HG02623 (cell line): ENCODE results near the gene CCDC107.

Experiments used
- ATAC-seq: cut with Tn5 transposase; IDR thresholded peaks from one replicate; pipeline ENCODE4 v1.9.1; 2021; ENCODE audit warnings: moderate library complexity; ENCODE audit not compliant: unreplicated experiment

The CCDC107 gene

DNA sequence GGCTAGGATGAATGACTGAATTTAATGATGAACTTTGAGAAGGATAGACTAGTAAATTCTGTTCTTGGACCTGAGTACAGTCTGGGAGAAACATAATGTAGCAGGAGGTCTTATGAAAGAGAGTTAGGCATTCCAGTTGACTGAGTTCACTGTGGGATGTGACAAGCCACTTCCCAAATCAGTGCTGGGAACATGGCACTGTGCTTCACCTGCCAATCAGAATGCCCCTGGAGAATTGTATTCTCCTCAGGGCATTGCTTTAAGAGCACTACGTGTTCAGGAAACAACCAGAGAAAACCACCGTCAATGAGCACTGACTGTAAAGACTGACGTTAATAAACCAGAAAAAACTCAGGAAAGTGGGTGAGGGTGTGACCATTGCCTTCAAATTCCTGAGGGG, 1.2 kb downstream of the CCDC107 start:
- ATAC-seq, result no peak

GRCh38 chr9:35660966-35661415, 2.9 kb downstream of the CCDC107 start:
- no peak for ATAC-seq

- ATAC-seq, result no peak
Measured at GRCh38 chr9:35661756-35662350, 3.8 kb downstream of the CCDC107 start.

DNA sequence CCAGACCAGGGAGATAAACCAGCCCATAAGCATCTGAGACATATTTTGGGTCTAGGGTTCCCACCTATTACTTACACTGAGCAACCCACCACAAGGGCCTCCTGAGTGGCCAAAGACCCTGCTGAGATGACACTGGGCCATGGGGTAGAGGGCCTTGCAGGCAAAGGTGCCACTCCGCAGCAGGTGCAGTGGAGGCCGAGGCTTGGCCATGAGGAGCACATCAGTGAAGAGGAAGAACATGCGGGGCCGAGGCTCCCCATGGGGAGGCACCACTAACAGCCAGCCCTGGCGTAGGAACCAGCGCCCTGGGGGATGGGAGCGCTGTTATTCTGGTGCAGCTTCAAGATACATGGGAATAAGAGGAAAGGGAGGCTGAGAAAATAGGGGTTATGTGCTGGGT, 4.3 kb downstream of the CCDC107 start:
- ATAC-seq, result no peak

DNA sequence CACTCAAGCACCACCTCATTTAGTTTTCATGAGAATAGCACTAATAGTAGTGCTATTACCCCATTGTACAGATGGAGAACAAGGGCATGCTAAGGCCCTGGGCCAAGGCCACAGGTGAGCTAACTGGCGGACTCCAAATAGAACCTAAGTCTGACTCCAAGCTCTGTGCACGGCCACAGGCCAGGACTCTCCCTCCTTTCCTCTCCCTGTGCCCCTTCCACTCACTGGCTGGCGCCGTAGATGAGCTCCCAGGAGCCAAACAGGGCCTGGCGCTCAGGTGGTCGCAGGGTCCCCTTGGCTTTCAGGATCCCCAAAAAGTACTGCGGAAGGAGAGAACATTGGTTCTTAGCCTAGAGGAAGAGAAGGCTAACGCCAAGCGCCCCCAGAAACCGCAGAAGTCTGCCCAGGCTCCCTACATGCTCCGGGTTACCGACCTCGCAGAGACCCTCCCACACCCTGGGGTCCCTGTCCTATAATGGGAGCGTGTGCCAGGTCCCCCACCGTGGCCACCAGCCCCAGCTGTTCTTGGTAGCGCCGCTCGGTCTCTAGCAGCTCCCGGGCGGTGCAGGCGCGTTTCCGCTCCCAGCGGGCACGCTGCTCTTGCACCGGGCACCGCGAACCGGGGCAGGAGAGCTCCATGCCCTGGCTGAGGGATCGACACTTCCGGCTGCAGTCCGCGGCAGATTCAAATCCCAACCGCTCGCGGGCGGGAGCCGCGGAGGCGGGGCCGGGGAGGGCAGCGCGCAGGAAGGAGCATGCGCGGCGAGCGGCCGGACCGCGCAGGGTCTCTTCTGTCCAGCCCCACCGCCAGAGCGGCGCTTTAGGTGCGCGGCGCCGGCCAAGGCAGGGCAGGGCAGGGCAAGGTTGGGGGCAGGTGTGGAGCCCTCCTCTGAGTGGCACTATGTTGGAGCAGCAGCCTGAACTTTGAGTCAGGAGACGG, 6.7 kb downstream of the CCDC107 start, which contains the start of gene ARHGEF39:
Gene ARHGEF39 (minus strand): TSS at position 665 of the 940 bp plus-strand sequence. CDS start 26 bp downstream, at position 639.
- peak; percentile 61 for ATAC-seq

GRCh38 chr9:35665471-35665818, 7.4 kb downstream of the CCDC107 start:
- no peak for ATAC-seq

- ATAC-seq, result no peak
Measured at GRCh38 chr9:35666045-35666444, 8.0 kb downstream of the CCDC107 start.

DNA sequence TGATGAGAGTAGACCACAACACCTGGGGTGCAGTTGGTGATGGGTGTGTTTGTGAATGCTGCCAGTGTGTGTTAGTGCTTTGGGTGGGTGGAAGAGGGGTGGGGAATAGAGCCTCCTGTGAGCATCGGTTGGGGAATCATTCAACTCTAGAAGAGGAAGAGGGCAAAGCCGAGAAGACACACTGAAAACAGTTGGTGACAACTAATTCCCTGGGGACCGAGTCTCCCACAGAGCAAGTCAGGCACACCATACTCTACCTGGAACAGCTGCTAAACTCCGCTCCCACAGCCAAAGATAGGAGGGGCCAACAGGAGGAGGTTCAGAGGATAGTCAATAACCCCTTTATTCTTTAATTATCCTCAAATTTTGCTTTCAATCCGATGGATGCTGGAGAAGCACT, 8.5 kb downstream of the CCDC107 start:
- no peak for ATAC-seq

DNA sequence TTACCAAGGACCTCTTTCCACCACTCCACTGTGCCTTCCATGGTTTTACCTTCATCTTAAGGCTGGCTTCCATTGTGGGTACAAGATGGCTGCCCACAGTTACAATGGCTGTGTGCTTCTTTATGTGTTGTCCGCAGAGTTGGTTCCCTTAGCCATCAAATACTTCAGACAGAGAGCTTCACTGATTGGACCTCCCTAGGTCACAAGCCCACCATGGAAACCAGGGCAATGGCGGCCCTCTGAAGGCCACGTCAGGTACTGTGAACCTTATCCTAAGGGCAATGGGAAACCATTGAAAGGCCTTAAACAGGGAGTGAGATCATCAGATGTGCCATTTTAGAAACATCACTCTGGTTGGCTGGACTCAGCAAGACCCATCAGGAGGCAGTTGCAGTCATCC, 9.8 kb downstream of the CCDC107 start:
- ATAC-seq, result no peak

GRCh38 chr9:35669331-35670145, 11.4 kb downstream of the CCDC107 start:
- ATAC-seq, result no peak

DNA sequence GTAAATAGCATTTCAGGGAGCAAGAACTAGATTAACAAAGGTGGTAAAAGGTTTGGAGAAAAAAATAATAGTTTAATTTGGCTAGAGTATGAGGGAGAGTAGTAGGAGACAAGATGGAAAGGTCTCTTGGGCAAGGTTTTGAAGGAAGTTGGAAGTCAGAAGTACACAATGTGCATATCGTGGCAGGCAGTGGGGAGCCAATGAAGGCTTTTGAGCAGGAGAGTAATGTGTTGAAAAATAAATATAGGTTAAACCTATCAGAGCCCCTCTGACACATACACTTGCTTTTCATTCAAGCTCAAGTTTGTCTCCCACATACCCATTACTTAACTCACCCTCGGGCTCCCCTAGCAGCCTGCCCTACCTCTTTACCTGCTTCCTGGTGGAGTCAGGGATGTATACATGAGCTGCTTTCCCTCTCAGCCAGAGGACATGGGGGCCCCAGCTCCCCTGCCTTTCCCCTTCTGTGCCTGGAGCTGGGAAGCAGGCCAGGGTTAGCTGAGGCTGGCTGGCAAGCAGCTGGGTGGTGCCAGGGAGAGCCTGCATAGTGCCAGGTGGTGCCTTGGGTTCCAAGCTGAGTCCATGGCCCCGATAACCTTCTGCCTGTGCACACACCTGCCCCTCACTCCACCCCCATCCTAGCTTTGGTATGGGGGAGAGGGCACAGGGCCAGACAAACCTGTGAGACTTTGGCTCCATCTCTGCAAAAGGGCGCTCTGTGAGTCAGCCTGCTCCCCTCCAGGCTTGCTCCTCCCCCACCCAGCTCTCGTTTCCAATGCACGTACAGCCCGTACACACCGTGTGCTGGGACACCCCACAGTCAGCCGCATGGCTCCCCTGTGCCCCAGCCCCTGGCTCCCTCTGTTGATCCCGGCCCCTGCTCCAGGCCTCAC, 15.3 kb downstream of the CCDC107 start, which contains the start of gene CA9:
Gene CA9 (plus strand): TSS at position 797 of the 893 bp plus-strand sequence. CDS start 32 bp downstream, at position 829.
- ATAC-seq, result no peak

GRCh38 chr9:35674025-35674361, 15.9 kb downstream of the CCDC107 start:
- ATAC-seq, result no peak

DNA sequence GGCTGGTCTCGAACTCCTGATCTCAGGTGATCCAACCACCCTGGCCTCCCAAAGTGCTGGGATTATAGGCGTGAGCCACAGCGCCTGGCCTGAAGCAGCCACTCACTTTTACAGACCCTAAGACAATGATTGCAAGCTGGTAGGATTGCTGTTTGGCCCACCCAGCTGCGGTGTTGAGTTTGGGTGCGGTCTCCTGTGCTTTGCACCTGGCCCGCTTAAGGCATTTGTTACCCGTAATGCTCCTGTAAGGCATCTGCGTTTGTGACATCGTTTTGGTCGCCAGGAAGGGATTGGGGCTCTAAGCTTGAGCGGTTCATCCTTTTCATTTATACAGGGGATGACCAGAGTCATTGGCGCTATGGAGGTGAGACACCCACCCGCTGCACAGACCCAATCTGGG, 17.1 kb downstream of the CCDC107 start:
- ATAC-seq, result no peak

DNA sequence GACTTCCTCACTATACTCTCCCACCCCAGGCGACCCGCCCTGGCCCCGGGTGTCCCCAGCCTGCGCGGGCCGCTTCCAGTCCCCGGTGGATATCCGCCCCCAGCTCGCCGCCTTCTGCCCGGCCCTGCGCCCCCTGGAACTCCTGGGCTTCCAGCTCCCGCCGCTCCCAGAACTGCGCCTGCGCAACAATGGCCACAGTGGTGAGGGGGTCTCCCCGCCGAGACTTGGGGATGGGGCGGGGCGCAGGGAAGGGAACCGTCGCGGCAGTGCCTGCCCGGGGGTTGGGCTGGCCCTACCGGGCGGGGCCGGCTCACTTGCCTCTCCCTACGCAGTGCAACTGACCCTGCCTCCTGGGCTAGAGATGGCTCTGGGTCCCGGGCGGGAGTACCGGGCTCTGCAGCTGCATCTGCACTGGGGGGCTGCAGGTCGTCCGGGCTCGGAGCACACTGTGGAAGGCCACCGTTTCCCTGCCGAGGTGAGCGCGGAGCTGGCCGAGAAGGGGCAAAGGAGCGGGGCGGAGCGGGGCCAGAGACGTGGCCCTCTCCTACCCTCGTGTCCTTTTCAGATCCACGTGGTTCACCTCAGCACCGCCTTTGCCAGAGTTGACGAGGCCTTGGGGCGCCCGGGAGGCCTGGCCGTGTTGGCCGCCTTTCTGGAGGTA, 17.8 kb downstream of the CCDC107 start:
- ATAC-seq, result no peak

- ATAC-seq, result no peak
Measured at GRCh38 chr9:35679091-35679490, 21.0 kb downstream of the CCDC107 start.

GRCh38 chr9:35679766-35680330, 21.8 kb downstream of the CCDC107 start:
- no peak for ATAC-seq

DNA sequence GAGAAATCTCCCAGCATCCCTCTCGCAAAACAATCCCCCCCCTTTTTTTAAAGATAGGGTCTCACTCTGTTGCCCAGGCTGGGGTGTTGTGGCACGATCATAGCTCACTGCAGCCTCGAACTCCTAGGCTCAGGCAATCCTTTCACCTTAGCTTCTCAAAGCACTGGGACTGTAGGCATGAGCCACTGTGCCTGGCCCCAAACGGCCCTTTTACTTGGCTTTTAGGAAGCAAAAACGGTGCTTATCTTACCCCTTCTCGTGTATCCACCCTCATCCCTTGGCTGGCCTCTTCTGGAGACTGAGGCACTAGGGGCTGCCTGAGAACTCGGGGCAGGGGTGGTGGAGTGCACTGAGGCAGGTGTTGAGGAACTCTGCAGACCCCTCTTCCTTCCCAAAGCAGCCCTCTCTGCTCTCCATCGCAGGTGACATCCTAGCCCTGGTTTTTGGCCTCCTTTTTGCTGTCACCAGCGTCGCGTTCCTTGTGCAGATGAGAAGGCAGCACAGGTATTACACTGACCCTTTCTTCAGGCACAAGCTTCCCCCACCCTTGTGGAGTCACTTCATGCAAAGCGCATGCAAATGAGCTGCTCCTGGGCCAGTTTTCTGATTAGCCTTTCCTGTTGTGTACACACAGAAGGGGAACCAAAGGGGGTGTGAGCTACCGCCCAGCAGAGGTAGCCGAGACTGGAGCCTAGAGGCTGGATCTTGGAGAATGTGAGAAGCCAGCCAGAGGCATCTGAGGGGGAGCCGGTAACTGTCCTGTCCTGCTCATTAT, 22.4 kb downstream of the CCDC107 start:
- peak; percentile 43 for ATAC-seq

DNA sequence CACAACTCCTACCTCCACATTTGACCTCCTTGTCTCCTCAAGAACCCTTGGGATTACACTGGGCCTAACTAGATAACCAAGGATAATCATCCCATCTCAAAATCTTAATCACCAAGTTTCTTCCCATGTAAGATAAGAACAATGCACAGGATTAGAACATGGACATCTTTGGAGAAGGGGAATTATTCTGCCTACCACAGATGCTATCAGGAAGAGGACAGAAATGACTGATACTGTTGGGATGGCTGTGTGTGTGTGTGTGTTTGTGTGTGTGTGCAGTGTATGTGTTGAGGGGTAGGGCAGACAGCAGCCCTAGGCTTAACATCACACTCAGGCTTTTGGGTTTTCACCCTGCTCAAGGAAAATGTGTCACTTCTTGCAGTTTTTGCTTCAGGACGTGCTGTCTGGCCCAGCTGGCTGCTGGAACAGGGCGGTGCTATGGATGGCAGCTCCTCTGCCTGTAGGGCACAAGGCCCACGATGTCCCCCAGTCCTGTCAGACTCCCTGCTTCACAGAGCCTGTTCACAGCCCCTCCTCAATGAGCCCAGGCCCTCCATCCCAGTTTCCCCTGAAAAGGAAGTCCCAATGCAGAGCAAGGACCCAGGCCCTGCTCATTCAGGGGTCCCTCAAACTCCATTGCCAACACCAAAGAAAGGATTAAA, 23.4 kb downstream of the CCDC107 start:
- ATAC-seq, result no peak
